Mucosa of gallbladder (tissue), 1 donor: Measurements from ENCODE around the gene NHLH2. TPM values are rescaled to one million over a fixed set of nuclear protein-coding genes. Genes with fewer than 3 reads are reported as not detected.

Experiments
- DNase-seq: peaks from one replicate; pipeline ENCODE4 v3.0.0-alpha.2; 2020; ENCODE audit warnings: low spot score
- total RNA-seq: library from RNA; stranded (reverse); gene quantifications from one replicate; pipeline ENCODE4 v1.2.1, GENCODE V29; 2021
- donor health status: DM: no; HTN: no; CAD: no.

Gene NHLH2
- not detected for total RNA-seq

DNA sequence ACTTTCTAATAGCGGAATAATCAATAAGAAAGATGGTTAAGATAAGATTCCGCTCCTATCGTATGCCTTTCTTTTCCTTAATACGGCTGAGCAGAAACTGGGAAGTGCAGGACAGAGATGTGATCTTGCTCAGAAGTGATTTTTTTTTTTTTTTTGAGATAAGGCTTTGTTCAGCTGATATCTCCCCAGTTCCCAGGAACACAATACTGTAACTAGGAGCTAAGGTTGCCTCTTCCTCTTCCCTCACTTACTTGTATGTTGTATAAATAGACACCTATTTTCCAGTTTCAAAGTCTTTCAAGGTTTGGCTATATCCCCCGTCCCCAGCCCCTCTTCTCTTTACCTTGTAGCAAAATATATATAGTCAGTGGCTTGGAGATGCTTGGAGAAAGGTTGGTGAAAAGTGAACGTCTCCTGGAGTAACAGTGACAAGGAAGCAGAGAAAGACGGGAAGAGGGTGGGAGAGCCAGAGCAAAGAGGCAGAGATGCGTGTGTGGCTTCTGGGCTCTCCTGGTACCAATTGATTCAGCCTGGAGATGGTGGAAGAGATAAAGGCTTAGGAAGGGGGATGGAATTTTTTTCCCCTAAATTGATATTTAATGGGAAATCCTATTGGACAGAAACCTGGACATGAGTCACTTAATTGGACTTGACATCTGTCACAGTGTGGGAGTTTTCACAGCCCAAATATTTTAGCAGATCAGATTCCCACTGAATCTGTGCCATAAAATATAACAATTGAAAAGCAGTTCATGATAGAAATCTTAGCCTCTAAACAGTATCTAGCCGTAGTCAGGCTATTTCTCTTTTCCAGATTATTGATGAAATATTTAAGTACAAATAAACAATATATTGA lies at the start of gene NHLH2:
Gene NHLH2, minus strand, starts transcription at position 522 of the 856 bp plus-strand sequence. CDS start 2,754 bp downstream, outside the sequence.
- DNase-seq, result no peak

GRCh38 chr1:115890580-115890979 lies 49.7 kb upstream of the NHLH2 start:
- DNase-seq, result no peak

GRCh38 chr1:115888976-115889375 lies 48.0 kb upstream of the NHLH2 start:
- DNase-seq, result no peak

DNA sequence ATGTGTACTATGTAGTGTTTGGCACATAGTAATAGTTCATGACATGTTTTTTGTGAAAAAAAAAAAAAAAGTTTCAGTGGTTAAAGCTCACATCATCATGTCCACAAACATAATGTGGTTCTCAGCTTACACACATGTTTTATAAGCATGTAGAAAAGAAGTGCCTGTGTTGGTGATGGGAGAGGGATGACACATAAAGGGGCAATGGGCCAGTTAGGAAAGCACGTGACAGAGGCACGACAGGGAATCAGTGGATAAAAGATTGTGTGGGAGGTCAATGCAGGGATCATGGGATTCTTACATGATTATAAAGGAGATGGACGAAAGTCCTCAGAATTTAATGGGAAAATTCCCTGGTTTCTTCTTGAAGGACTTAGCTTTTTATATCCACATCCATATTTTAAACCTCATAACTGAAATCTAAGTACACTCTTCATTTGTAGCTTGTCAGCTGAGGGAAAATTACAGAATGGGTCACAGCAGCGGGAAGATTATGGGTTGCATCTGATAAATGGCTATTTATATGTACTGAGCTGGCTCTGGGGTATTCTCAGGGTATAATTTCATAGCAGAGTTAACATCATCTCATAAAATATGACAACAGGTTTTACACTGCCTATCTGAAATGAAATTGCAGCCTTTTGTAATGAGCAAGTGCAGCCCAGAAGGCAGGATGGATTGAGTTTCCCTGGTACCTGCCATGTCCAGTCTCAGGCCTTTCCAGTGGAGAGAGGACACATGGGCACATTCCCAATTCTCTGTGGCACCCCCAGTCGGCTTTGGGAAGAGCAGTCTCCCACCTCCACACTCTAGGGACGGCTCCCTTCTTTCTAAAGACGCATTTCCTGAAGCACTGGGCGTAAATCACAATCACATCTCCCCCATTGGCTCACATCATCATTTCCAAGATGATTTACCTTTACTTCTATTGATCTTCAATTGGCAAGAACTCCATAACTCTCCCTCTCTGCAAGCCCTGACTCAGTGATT lies 42.3 kb upstream of the NHLH2 start:
- no peak for DNase-seq

DNA sequence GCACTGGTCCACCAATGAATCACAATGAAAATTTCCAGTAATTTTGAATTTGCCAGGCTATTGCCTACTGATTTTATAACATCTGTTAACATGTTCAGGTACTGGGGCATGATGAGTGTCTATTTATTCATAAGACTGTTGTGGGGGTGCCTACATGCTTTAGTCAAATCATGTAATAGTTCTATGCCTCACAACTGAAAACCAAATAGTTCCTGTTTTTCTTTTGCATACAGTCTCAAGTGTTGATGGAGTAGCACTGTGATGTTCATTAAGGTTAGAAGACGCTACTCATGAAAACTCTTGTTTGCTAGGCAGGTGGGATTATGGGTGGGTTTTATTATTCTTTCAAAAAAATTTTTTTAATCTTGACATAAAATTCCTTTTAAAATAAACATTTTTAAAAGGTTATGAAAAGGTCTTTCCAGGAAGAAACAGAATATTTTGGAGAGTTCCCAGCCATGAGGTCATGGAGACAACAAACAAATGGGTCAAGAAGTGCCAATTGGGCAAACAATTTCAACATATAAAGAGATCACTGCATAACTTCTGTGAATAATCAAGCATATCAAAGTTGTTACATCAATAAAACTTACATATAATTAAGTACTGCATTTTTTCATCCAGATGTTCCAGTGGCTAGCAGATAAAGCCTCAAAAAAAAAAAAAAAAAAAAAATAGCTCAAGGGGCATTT lies 40.2 kb upstream of the NHLH2 start:
- DNase-seq, result no peak

GRCh38 chr1:115879977-115880376 lies 39.1 kb upstream of the NHLH2 start:
- DNase-seq, result no peak

GRCh38 chr1:115877511-115877910 lies 36.6 kb upstream of the NHLH2 start:
- no peak for DNase-seq

- no peak for DNase-seq
Observed at GRCh38 chr1:115874904-115875303, 34.0 kb upstream of the NHLH2 start.

GRCh38 chr1:115874497-115874896 lies 33.6 kb upstream of the NHLH2 start:
- DNase-seq, result no peak

DNA sequence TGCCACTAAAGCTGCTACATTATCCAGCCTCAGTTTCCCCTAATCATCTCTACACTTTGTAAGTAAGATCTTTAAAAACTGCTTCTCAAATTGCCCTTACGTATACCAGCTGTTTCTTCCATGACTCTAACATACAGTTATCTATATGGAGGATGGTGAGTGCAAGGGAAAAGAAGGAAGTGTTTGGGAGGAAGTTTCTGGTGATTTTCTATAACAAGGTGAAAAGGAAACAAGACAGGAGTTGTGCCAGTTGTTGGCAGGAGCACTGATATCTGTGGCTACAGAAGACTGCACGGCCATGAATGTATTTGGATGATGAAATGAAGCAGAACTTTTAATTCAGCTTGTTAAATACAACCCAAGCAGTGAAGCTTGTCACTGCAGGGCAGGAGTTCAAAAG lies 32.3 kb upstream of the NHLH2 start:
- DNase-seq, result no peak

DNA sequence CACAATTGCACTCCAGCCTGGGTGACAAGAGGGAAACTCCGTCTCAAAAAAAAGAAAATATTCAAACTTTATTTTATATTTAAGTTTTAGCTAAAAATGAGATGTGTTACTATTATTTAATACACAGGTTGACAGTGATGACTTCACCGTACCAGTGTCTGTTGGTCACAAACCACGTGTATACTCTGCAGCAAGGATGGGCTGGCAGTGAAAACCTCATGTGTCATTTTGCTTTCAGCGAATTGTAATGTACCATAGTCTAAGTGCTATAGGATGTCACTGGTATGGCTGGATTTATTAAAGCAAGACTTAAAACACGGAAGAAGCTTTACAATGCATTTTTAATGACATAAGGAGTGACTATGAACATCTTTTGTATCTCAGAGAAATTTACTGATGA lies 28.1 kb upstream of the NHLH2 start:
- no peak for DNase-seq

DNA sequence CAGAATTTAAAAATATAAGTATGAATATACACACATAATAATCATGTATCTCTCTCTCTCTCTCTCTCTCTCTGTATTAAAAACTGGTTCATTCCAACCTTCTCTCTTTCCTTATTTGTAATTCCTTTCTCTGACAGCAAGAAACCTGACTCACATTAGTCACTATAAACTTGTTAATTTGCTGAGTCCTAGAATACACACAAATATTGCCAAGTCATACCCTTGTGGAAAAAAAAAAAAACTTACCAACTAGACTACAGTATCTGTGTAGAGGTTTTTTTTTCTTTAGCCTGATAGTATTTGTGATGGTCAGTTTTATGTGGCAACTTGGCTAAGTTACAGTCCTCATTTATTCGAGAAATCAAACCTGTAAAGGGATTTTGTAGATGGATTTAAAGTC lies 26.3 kb upstream of the NHLH2 start:
- DNase-seq, result no peak

GRCh38 chr1:115865704-115866380 lies 24.9 kb upstream of the NHLH2 start:
- DNase-seq, result no peak

GRCh38 chr1:115862403-115862802 lies 21.5 kb upstream of the NHLH2 start:
- DNase-seq, result no peak

GRCh38 chr1:115854005-115854404 lies 13.1 kb upstream of the NHLH2 start:
- DNase-seq, result no peak

- DNase-seq, result no peak
Observed at GRCh38 chr1:115850937-115851336, 10.0 kb upstream of the NHLH2 start.

DNA sequence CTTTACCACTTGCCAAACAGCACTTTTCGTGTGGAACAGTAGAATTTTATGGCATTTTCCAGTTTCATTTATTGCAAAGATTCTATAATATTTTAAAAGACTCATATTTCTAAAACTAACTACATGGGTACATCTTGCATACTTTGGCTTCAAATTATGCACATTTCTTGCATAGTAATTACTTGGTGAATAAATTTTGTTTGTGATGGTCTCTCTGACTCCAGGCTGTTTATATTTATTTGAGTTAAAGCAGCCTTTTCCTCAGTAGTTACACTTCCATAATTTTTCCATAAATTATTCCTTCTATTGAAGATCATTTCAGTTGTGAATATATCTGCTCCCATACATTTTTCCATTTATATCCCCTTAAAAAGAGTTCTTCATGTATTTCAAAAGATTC lies 6.9 kb upstream of the NHLH2 start:
- no peak for DNase-seq

- DNase-seq, result no peak
Observed at GRCh38 chr1:115842948-115843347, 2.0 kb upstream of the NHLH2 start.

DNA sequence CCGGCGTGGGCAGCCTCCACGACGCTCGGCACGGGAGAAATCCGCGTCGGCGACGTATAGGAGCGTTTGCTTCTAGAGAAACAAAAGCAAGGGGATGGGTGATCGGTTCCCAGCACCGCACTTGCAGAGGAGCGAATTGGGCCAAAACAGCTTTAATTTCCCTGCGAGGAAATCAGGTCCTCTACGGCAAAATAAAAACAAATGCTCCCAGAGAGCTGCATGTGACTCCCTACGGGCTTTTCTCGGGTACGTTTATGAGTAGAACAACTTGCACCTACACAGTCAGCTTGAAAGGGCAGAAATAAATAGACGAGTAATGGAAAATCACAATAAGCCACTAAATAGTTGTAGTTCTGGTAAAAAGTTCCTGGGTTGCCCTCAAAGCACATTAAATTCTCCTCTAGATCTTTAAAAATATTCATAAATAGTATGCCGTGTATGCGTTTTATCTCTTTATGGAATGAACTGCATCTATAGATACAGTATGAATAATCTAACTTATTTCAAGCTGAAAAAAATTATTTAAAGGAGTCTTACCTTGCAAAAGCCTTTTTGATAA lies 1.2 kb downstream of the NHLH2 start:
- no peak for DNase-seq

- DNase-seq, result no peak
Observed at GRCh38 chr1:115839029-115839678, 1.8 kb downstream of the NHLH2 start.
